GM18499 (cell line): ENCODE data around the gene C19orf12.
"Not testable (repeated sequence)": the region's sequence is repeated elsewhere in the genome, so short reads cannot be mapped to it uniquely, and the experiment has no call there.

Experiments used
- ATAC-seq: cut with Tn5 transposase; IDR thresholded peaks from one replicate; pipeline ENCODE4 v1.9.1; 2021; ENCODE audit warnings: moderate number of reproducible peaks; ENCODE audit not compliant: insufficient read depth, unreplicated experiment

Gene C19orf12

DNA sequence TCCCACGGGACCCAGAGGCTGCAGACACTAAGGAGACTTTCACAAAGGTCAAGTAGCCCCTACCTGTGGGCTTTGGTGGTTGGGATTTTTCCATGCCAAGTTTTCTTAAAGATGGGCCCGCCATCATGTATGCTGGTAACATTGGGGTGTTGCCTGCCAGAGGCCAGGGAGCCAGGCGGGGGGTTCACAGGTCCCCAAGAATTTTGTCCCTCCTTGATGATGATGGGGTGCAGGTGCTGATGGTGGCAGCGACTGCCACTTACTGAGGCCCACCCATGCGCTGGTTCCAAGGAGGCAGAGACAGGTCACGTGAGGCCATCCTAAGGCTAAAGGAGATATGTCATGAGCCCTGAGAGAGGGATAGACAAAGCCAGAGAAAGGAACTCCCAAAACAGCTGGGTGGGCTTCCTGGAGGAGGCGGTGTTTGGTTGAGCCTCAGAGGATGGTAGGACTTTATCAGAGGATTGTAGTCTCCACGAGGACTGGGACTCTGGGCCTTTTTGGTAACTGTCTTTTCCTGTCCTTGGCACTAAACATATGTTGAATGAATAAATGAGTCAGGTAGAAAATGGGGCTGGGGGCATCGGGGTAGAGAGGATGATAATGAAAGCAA is 35.4 kb downstream of the C19orf12 start:
- ATAC-seq, result no peak

GRCh38 chr19:29678484-29679106 is 36.5 kb downstream of the C19orf12 start:
- no peak for ATAC-seq

GRCh38 chr19:29677001-29677817 is 37.9 kb downstream of the C19orf12 start:
- no peak for ATAC-seq

GRCh38 chr19:29676586-29676985 is 38.5 kb downstream of the C19orf12 start:
- ATAC-seq, result no peak

GRCh38 chr19:29675650-29676186 is 39.3 kb downstream of the C19orf12 start:
- no peak for ATAC-seq

DNA sequence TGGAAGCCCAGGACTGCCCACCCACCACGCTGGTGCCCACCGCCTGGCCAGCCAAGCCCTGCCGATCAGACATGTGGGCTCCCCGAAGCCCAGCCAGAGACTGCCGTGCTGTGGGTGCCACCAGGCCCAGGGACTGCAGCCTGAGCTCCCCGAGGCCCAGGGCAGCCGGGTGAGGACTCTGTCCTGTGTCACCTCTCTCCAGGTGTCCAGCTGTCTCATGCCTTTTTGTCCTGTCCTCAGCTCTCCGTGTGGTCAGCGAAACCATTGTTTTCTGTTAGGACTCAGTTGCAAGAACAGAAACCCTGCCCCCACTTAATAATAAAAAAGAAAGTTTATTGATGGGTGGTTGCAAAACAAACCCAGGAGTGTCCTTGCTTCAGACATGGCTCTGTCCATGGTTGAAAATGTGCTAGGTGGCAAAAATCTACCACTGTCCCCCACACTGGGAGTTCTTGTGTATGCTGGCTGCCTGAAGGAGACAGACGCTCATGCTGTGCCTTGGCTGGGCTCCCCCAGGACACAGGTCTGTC is 39.9 kb downstream of the C19orf12 start:
- no peak for ATAC-seq

GRCh38 chr19:29674374-29675119 is 40.5 kb downstream of the C19orf12 start:
- ATAC-seq, result no peak

GRCh38 chr19:29673451-29674371 is 41.4 kb downstream of the C19orf12 start:
- ATAC-seq, result no peak

GRCh38 chr19:29672933-29673336 is 42.1 kb downstream of the C19orf12 start:
- no peak for ATAC-seq

DNA sequence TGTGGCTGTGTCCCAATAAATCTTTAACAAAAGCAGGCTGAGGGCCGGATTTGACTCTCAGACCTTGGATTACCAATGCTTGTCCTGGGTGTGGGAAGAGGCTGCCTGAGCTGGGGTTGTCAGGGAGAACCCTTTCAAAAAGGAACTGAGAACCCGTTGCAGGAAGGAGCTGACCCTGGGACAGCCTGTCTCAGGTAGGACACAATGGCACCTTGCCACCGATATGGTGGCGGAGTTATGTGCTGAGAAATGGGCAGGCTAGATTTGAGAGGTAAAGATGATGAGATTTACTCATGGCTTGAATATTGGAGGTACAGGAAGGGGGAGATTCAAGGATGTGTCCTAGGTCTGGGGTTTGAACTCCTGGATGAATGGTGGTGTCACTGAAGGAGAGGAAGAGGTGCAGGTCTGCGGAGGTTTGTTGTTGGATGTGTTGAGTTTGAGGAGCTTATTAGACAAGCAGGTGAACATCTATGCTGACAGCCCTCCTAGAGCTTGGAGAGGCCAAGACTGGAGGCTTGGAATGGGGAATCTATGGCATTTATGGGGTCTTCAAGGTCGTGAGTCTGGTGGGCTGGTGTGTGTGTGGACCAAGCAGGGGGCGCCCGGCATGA is 42.6 kb downstream of the C19orf12 start:
- no peak for ATAC-seq

- peak; percentile 43 for ATAC-seq
These were observed 43.5 kb downstream of the C19orf12 start for GRCh38 chr19:29671393-29672160.

- ATAC-seq, result not testable (repeated sequence)
These were observed 44.1 kb downstream of the C19orf12 start for GRCh38 chr19:29671026-29671392.

GRCh38 chr19:29670255-29670654 is 44.8 kb downstream of the C19orf12 start:
- ATAC-seq, result no peak

- ATAC-seq, result no peak
These were observed 46.1 kb downstream of the C19orf12 start for GRCh38 chr19:29668746-29669609.

DNA sequence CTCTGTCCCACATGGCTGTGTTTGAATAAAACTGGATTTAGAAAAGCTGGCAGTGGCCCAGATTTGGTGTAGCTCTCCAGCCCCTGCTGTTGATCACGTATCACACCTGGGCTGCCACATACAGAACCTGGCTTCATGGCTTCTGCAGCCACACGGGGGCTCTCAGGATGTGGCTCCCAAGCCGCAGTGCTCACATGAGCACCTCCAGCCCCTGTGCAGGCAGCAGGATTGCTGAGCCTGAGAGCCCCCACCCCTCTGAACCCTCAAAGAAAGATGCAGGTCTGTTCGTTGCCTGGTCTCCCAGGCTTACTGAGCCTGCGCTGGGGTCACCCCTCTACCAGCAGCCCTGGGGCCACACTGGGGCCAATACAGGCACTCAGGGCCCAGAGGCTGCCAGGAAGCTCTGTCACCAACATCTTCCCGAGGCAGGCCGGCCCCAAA is 47.1 kb downstream of the C19orf12 start:
- ATAC-seq, result no peak

GRCh38 chr19:29667387-29667783 is 47.7 kb downstream of the C19orf12 start:
- ATAC-seq, result no peak
